ENCODE data around the gene PPP1R7. TPM values are rescaled to one million over a fixed set of nuclear protein-coding genes. Genes with fewer than 3 reads are reported as not detected.

PPP1R7 gene
- polyA plus RNA-seq, 1 experiment = 99.0 TPM

- H3K4me3 ChIP-seq (ENCODE audit: low read depth, low read length) = no peak overlapping the region
- no peaks in the 10 kb centered on the region for H3K9me3 ChIP-seq (ENCODE audit: control insufficient read depth, insufficient read depth, low read length)
- CTCF ChIA-PET = no interaction called here
- no peak for DNase-seq (ENCODE audit: low read depth, low spot score)
- H3K27me3 ChIP-seq (ENCODE audit: control insufficient read depth, insufficient read depth, low read length) = no peaks in the 10 kb centered on the region
- H3K27ac ChIP-seq (ENCODE audit: low read depth, low read length) = no peak overlapping the region
- POLR2A ChIA-PET = no interaction called here
- no peak for TF ChIP-seq CTCF (IDR thresholded peaks at IDR 0.05; ENCODE audit: low read depth, low read length)
These were observed 34.9 kb upstream of the PPP1R7 start for GRCh38 chr2:241115361-241115760.

GRCh38 chr2:241116606-241117560, 33.4 kb upstream of the PPP1R7 start:
- no peak for DNase-seq (ENCODE audit: low read depth, low spot score)
- POLR2A ChIA-PET = no interaction called here
- H3K4me3 ChIP-seq (ENCODE audit: low read depth, low read length) = no peak overlapping the region
- CTCF ChIA-PET = no interaction called here
- H3K27me3 ChIP-seq (ENCODE audit: control insufficient read depth, insufficient read depth, low read length) = no peaks in the 10 kb centered on the region
- no peak for TF ChIP-seq CTCF (IDR thresholded peaks at IDR 0.05; ENCODE audit: low read depth, low read length)
- H3K27ac ChIP-seq (ENCODE audit: low read depth, low read length) = no peak overlapping the region
- no peaks in the 10 kb centered on the region for H3K9me3 ChIP-seq (ENCODE audit: control insufficient read depth, insufficient read depth, low read length)

- no peaks in the 10 kb centered on the region for H3K27me3 ChIP-seq (ENCODE audit: control insufficient read depth, insufficient read depth, low read length)
- no peak for TF ChIP-seq CTCF (IDR thresholded peaks at IDR 0.05; ENCODE audit: low read depth, low read length)
- DNase-seq (ENCODE audit: low read depth, low spot score) = no peak
- ChIA-PET POLR2A (no interaction called here), CTCF (no interaction called here)
- H3K9me3 ChIP-seq (ENCODE audit: control insufficient read depth, insufficient read depth, low read length) = no peaks in the 10 kb centered on the region
- no peak overlapping the region for H3K4me3 ChIP-seq (ENCODE audit: low read depth, low read length)
- H3K27ac ChIP-seq (ENCODE audit: low read depth, low read length) = no peak overlapping the region
These were observed 31.3 kb upstream of the PPP1R7 start for GRCh38 chr2:241118737-241119505.

GRCh38 chr2:241120440-241120839, 29.8 kb upstream of the PPP1R7 start:
- H3K9me3 ChIP-seq (ENCODE audit: control insufficient read depth, insufficient read depth, low read length) = no peaks in the 10 kb centered on the region
- H3K4me3 ChIP-seq (ENCODE audit: low read depth, low read length) = no peak overlapping the region
- no peaks in the 10 kb centered on the region for H3K27me3 ChIP-seq (ENCODE audit: control insufficient read depth, insufficient read depth, low read length)
- no peak overlapping the region for H3K27ac ChIP-seq (ENCODE audit: low read depth, low read length)
- ChIA-PET POLR2A (no interaction called here), CTCF (no interaction called here)
- DNase-seq (ENCODE audit: low read depth, low spot score) = no peak
- no peak for TF ChIP-seq CTCF (IDR thresholded peaks at IDR 0.05; ENCODE audit: low read depth, low read length)

- H3K9me3 ChIP-seq (ENCODE audit: control insufficient read depth, insufficient read depth, low read length) = no peaks in the 10 kb centered on the region; the same call in 1 of the 2 replicates
- no peak overlapping the region for H3K27ac ChIP-seq (ENCODE audit: low read depth, low read length)
- no peaks in the 10 kb centered on the region for H3K27me3 ChIP-seq (ENCODE audit: control insufficient read depth, insufficient read depth, low read length)
- DNase-seq (ENCODE audit: low read depth, low spot score) = no peak
- no peak overlapping the region for H3K4me3 ChIP-seq (ENCODE audit: low read depth, low read length)
- no peak for TF ChIP-seq CTCF (IDR thresholded peaks at IDR 0.05; ENCODE audit: low read depth, low read length)
- ChIA-PET POLR2A (no interaction called here), CTCF (no interaction called here)
These were observed 29.3 kb upstream of the PPP1R7 start for GRCh38 chr2:241121008-241121407.
